Neural cell (in vitro differentiated cells): ENCODE data around the gene CNN3. TPM values are rescaled to one million over a fixed set of nuclear protein-coding genes. Genes with fewer than 3 reads are reported as not detected.

Experiments used
- H2AFZ ChIP-seq: fragments of 200-600, 300-800 bp; sonication (generic), shearing (Covaris generic); 2 replicates; pipeline ENCODE4 v1.6.0; 2014; ENCODE audit warnings: low read depth, mild to moderate bottlenecking, antibody characterized with exemption, low read length, moderate library complexity
- H3F3A ChIP-seq: fragments of 200-600 bp; shearing (Covaris generic); 2 replicates; pipeline ENCODE4 v1.6.1; 2016; ENCODE audit warnings: mild to moderate bottlenecking, moderate library complexity, mixed read lengths, antibody characterized with exemption, low read length; ENCODE audit not compliant: insufficient read depth, poor library complexity, severe bottlenecking
- H3K27ac ChIP-seq: fragments of 200-600, 300-800 bp; sonication (generic), shearing (Covaris generic); 2 replicates; pipeline ENCODE4 v1.5.1; 2014; ENCODE audit warnings: mild to moderate bottlenecking, low read length, moderate library complexity
- H3K27me3 ChIP-seq: fragments of 300-800, 200-600 bp; sonication (generic), shearing (Covaris generic); 2 replicates; pipeline ENCODE4 v1.6.0; 2014; ENCODE audit warnings: mild to moderate bottlenecking, low read depth, low read length, moderate library complexity; ENCODE audit not compliant: insufficient read depth
- H3K36me3 ChIP-seq: fragments of 300-800, 200-600 bp; sonication (generic), shearing (Covaris generic); 2 replicates; pipeline ENCODE4 v1.5.1; 2014; ENCODE audit warnings: mild to moderate bottlenecking, antibody characterized with exemption, low read length, moderate library complexity; ENCODE audit not compliant: insufficient read depth
- H3K4me2 ChIP-seq: fragments of 300-800, 200-600 bp; sonication (generic), shearing (Covaris generic); 2 replicates; pipeline ENCODE4 v1.6.0; 2014; ENCODE audit warnings: mild to moderate bottlenecking, low read length
- H3K4me3 ChIP-seq: fragments of 300-800, 200-600 bp; sonication (generic), shearing (Covaris generic); 2 replicates; pipeline ENCODE4 v1.5.1; 2014; ENCODE audit warnings: mild to moderate bottlenecking, low read length, moderate library complexity
- H3K79me2 ChIP-seq: fragments of 200-600 bp; shearing (Covaris generic); replicated peaks from 2 replicates; pipeline ENCODE4 v1.6.0; 2014; ENCODE audit warnings: mild to moderate bottlenecking, low read length, moderate library complexity; ENCODE audit not compliant: insufficient read depth
- H3K9ac ChIP-seq: fragments of 300-800, 200-600 bp; sonication (generic), shearing (Covaris generic); 2 replicates; pipeline ENCODE4 v1.6.1; 2016; ENCODE audit warnings: mild to moderate bottlenecking, low read length, mixed read lengths
- H3K9me2 ChIP-seq: fragments of 200-600 bp; shearing (Covaris generic); 2 replicates; pipeline ENCODE4 v1.6.1; 2016; ENCODE audit warnings: mild to moderate bottlenecking, low read length, mixed read lengths; ENCODE audit not compliant: insufficient read depth
- H3K9me3 ChIP-seq: fragments of 200-600, 300-800 bp; sonication (generic), shearing (Covaris generic); 2 replicates; pipeline ENCODE4 v1.6.1; 2016; ENCODE audit warnings: mild to moderate bottlenecking, mixed run types, low read length, moderate library complexity, mixed read lengths
- H4K20me1 ChIP-seq: fragments of 200-600 bp; shearing (Covaris generic); 2 replicates; pipeline ENCODE4 v1.6.1; 2016; ENCODE audit warnings: mild to moderate bottlenecking, mixed run types; ENCODE audit not compliant: insufficient read depth
- EP300 ChIP-seq: fragments of 450-650 bp; conservative IDR thresholded peaks from 2 replicates; pipeline ENCODE4 v1.6.1; 2014; ENCODE audit warnings: antibody characterized with exemption, mild to moderate bottlenecking, moderate library complexity; ENCODE audit not compliant: poor library complexity, severe bottlenecking
- EZH2 ChIP-seq: fragments of 200-600, 300-800 bp; shearing (Covaris generic), sonication (generic); IDR thresholded peaks from 2 replicates; pipeline ENCODE4 v1.6.1; 2014; ENCODE audit warnings: antibody characterized with exemption, low read length, borderline replicate concordance, mild to moderate bottlenecking; ENCODE audit not compliant: insufficient read depth, poor library complexity, severe bottlenecking
- MXI1 ChIP-seq: fragments of 450-650 bp; conservative IDR thresholded peaks from 2 replicates; pipeline ENCODE4 v1.6.1; 2014; ENCODE audit warnings: antibody characterized with exemption, mild to moderate bottlenecking; ENCODE audit not compliant: poor library complexity, severe bottlenecking
- POLR2AphosphoS5 ChIP-seq: IDR thresholded peaks from 2 replicates; pipeline ENCODE4 v1.6.1; 2012
- RAD21 ChIP-seq: fragments of 450-650 bp; conservative IDR thresholded peaks from 2 replicates; pipeline ENCODE4 v1.6.1; 2014; ENCODE audit warnings: antibody characterized with exemption, mild to moderate bottlenecking, moderate library complexity
- SMC3 ChIP-seq: fragments of 450-650 bp; conservative IDR thresholded peaks from 2 replicates; pipeline ENCODE4 v1.6.1; 2014; ENCODE audit warnings: antibody characterized with exemption, mild to moderate bottlenecking, moderate library complexity; ENCODE audit not compliant: poor library complexity
- TAF1 ChIP-seq: IDR thresholded peaks from 2 replicates; pipeline ENCODE4 v1.6.1; 2012; ENCODE audit warnings: low read depth
- polyA plus RNA-seq: library from polyadenylated mRNA; depleted of rRNA; stranded (reverse); fragments of >200 nt; gene quantifications from 2 replicates; pipeline ENCODE4 v1.2.3, GENCODE V29; 2014
- TF ChIP-seq, protein P1 (sequence below): IDR thresholded peaks from 2 replicates; pipeline ENCODE4 v1.6.1; 2012; ENCODE audit warnings: borderline replicate concordance
- TF ChIP-seq, protein P2 (sequence below): fragments of 450-650 bp; IDR thresholded peaks from 2 replicates; pipeline ENCODE4 v1.5.1; 2014; ENCODE audit warnings: antibody characterized with exemption, mild to moderate bottlenecking, moderate library complexity; ENCODE audit not compliant: poor library complexity, severe bottlenecking

The CNN3 gene
- polyA plus RNA-seq, 1 donor from 2014 or later = 106 TPM

DNA sequence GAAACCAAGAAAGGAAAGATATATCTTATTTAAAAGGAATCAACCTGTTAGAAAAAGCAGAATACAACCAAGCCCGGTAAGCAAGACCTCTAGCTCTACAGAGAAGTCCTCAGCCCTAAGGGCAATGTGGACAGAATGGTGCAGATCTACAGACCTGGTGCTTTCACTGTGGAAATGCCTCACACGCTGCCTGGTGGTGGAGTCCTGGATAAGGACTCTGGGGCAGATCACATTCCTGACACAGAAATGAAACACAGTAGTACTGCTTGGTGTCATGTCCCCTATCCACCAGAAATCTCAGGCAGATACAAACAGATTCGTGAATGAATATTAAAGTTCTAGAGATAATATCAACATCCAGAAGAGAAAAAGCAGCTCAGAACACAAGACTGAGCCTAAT lies 6.8 kb downstream of the CNN3 start:
- Histone ChIP-seq H3F3A (no peaks in the 10 kb centered on the region), H3K4me3 (no peak overlapping the region), H3K27me3 (no peaks in the 10 kb centered on the region), H3K9ac (no peak overlapping the region), H3K27ac (no peak overlapping the region), H3K9me3 (no peaks in the 10 kb centered on the region), H3K79me2 (peaks cover 99% of the 10 kb centered on the region), H4K20me1 (no peaks in the 10 kb centered on the region), H3K36me3 (peaks cover 4% of the 10 kb centered on the region), H3K9me2 (no peaks in the 10 kb centered on the region), H2AFZ (no peak overlapping the region), H3K4me2 (no peak overlapping the region)
- no peak for TF ChIP-seq POLR2AphosphoS5
- no peak for TF ChIP-seq MXI1
- TF ChIP-seq, protein P1, sequence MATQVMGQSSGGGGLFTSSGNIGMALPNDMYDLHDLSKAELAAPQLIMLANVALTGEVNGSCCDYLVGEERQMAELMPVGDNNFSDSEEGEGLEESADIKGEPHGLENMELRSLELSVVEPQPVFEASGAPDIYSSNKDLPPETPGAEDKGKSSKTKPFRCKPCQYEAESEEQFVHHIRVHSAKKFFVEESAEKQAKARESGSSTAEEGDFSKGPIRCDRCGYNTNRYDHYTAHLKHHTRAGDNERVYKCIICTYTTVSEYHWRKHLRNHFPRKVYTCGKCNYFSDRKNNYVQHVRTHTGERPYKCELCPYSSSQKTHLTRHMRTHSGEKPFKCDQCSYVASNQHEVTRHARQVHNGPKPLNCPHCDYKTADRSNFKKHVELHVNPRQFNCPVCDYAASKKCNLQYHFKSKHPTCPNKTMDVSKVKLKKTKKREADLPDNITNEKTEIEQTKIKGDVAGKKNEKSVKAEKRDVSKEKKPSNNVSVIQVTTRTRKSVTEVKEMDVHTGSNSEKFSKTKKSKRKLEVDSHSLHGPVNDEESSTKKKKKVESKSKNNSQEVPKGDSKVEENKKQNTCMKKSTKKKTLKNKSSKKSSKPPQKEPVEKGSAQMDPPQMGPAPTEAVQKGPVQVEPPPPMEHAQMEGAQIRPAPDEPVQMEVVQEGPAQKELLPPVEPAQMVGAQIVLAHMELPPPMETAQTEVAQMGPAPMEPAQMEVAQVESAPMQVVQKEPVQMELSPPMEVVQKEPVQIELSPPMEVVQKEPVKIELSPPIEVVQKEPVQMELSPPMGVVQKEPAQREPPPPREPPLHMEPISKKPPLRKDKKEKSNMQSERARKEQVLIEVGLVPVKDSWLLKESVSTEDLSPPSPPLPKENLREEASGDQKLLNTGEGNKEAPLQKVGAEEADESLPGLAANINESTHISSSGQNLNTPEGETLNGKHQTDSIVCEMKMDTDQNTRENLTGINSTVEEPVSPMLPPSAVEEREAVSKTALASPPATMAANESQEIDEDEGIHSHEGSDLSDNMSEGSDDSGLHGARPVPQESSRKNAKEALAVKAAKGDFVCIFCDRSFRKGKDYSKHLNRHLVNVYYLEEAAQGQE = no peak
- TF ChIP-seq EP300 = no peak
- no peak for TF ChIP-seq SMC3
- TF ChIP-seq EZH2 = no peak
- TF ChIP-seq TAF1 = no peak
- no peak for TF ChIP-seq RAD21

DNA sequence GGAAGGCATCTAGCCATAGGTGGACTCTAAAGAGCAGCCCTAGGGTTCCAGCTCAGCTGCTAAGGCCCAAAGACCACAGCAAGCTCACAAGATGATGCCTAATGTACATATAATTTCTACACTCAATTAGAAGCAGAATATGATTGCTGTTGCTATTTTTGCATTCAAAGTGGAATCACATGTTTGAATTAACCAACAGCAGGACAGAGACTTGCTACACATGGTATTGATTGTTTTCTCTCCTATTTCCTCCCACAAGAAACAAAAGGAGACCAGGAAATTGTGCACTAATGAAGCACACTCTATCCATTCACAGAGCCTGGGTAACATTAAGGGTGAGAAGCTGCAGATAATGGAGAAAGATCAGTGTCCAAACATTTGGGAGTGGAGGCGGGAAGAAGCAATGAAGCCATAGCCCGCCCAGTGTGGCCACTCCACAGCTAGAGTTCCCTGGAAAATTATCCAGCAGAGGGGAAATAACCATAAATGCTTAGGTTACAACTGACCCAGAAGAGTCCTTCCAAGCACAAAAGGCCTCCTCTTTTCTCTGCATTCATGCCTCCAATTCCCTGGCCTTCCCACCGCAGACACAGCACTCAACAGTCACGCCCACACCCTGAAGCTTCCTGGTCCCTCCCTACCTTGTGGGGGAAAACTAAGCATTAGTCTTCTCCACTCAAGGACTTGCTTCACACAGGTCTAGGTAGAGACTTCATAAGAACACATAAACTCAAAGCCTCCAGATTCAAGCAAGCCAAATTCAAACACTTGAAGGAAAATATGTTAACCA lies 7.5 kb downstream of the CNN3 start:
- Histone ChIP-seq H4K20me1 (no peaks in the 10 kb centered on the region), H3K9ac (no peak overlapping the region), H3K4me3 (no peak overlapping the region), H2AFZ (no peak overlapping the region), H3F3A (no peaks in the 10 kb centered on the region), H3K27me3 (no peaks in the 10 kb centered on the region), H3K9me3 (no peaks in the 10 kb centered on the region), H3K36me3 (peaks cover 4% of the 10 kb centered on the region), H3K9me2 (no peaks in the 10 kb centered on the region), H3K4me2 (no peak overlapping the region), H3K27ac (no peak overlapping the region), H3K79me2 (peaks cover 99% of the 10 kb centered on the region)
- TF ChIP-seq SMC3 (no peak), RAD21 (no peak), TAF1 (no peak), EZH2 (no peak), EP300 (no peak), POLR2AphosphoS5 (no peak), MXI1 (no peak)
- TF ChIP-seq, protein P2, sequence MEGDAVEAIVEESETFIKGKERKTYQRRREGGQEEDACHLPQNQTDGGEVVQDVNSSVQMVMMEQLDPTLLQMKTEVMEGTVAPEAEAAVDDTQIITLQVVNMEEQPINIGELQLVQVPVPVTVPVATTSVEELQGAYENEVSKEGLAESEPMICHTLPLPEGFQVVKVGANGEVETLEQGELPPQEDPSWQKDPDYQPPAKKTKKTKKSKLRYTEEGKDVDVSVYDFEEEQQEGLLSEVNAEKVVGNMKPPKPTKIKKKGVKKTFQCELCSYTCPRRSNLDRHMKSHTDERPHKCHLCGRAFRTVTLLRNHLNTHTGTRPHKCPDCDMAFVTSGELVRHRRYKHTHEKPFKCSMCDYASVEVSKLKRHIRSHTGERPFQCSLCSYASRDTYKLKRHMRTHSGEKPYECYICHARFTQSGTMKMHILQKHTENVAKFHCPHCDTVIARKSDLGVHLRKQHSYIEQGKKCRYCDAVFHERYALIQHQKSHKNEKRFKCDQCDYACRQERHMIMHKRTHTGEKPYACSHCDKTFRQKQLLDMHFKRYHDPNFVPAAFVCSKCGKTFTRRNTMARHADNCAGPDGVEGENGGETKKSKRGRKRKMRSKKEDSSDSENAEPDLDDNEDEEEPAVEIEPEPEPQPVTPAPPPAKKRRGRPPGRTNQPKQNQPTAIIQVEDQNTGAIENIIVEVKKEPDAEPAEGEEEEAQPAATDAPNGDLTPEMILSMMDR = no peak
- TF ChIP-seq, protein P1 = no peak
